HCT116 (cell line): ENCODE measurements around the gene SLC12A7. TPM values are rescaled to one million over a fixed set of nuclear protein-coding genes. Genes with fewer than 3 reads are reported as not detected.

Experiments
- ATAC-seq: fragments of 200-7000 bp; cut with Tn5 transposase; 2 replicates; pipeline ENCODE4 v1.9.1; 2020; ENCODE audit warnings: mild to moderate bottlenecking, moderate library complexity
- BruUV-seq: library from RNA; stranded (reverse); fragments of 400-500 nt; replicated peaks from 2 replicates; lab custom pipeline; 2021; lab: Mats Ljungman, UMichigan
- CTCF ChIA-PET: fragments of 300-600 bp; sonication (Branson Sonifier 250); formaldehyde crosslinking; loops from one replicate; lab custom pipeline; 2021; ENCODE audit warnings: antibody characterized with exemption; lab: Charles Lee
- POLR2A ChIA-PET: fragments of 300-600, 350-600 bp; sonication (Branson Sonifier 250); formaldehyde crosslinking; loops from one replicate; lab custom pipeline; 2021; ENCODE audit warnings: antibody characterized with exemption; lab: Charles Lee
- RAD21 ChIA-PET, 2 experiments: fragments of 300-600 bp; sonication (Branson Sonifier 250); formaldehyde crosslinking; loops; one replicate each; lab custom pipeline; 2023; ENCODE audit warnings: low total read pairs in 2 of 2; ENCODE audit not compliant: uncharacterized antibody in 2 of 2, unreplicated experiment in 2 of 2, low non-redundant PET in 1 of 2; lab: Charles Lee
- DNase-seq: peaks from one replicate; pipeline ENCODE4 v3.0.0-alpha.2; 2010; ENCODE audit warnings: low read depth, low spot score
- H2AFZ ChIP-seq: fragments of 200-600 bp; shearing (Covaris generic), sonication (generic); 2 replicates; pipeline ENCODE4 v1.6.1; 2017; ENCODE audit warnings: low read depth, mixed run types, mixed read lengths, antibody characterized with exemption, low read length; ENCODE audit not compliant: poor library complexity, severe bottlenecking
- H3K27ac ChIP-seq: 2 replicates; pipeline ENCODE4 v1.5.1; 2012; ENCODE audit warnings: low read depth, low read length
- H3K27me3 ChIP-seq: fragments of 200-600 bp; sonication (generic); 2 replicates; pipeline ENCODE4 v1.6.1; 2016; ENCODE audit warnings: mixed run types, low read length, mixed read lengths; ENCODE audit not compliant: insufficient read depth
- H3K36me3 ChIP-seq, 2 experiments: fragments of 200-500 bp in 1 of 2; fragments of 200-600 bp in 1 of 2; sonication (Bioruptor generic) in 1 of 2; sonication (generic) in 1 of 2; 2 replicates each; pipeline versions ENCODE4 v1.5.1 to v1.6.1; 2014 to 2016; ENCODE audit warnings: low read length in 2 of 2, inconsistent platforms in 1 of 2, mixed read lengths in 1 of 2, mixed run types in 1 of 2; ENCODE audit not compliant: insufficient read depth in 2 of 2, control insufficient read depth in 1 of 2
- H3K4me1 ChIP-seq, 2 experiments: fragments of 200-600 bp in 1 of 2; sonication (generic) in 1 of 2; 2 replicates each; pipeline versions ENCODE4 v1.5.1 to v1.6.1; 2012 to 2017; ENCODE audit warnings: low read length in 2 of 2, inconsistent platforms in 1 of 2, mild to moderate bottlenecking in 1 of 2, mixed read lengths in 1 of 2, mixed run types in 1 of 2, moderate library complexity in 1 of 2; ENCODE audit not compliant: insufficient read depth in 2 of 2, control insufficient read depth in 1 of 2
- H3K4me2 ChIP-seq: fragments of 200-600 bp; sonication (generic); 2 replicates; pipeline ENCODE4 v1.6.1; 2017; ENCODE audit warnings: mixed run types, low read length, mixed read lengths
- H3K4me3 ChIP-seq, 2 experiments: fragments of 200-600 bp in 1 of 2; sonication (generic) in 1 of 2; replicated peaks in 1 of 2; 2 replicates each; pipeline ENCODE4 v1.5.1; 2011 to 2016; ENCODE audit warnings: low read length in 2 of 2, control low read depth in 1 of 2, low read depth in 1 of 2, mild to moderate bottlenecking in 1 of 2, mixed read lengths in 1 of 2, mixed run types in 1 of 2
- H3K79me2 ChIP-seq: fragments of 200-600 bp; sonication (generic); 2 replicates; pipeline ENCODE4 v1.6.1; 2017; ENCODE audit warnings: mild to moderate bottlenecking, mixed run types, low read length, moderate library complexity, mixed read lengths; ENCODE audit not compliant: insufficient read depth
- H3K9ac ChIP-seq: fragments of 200-600 bp; sonication (generic); 2 replicates; pipeline ENCODE4 v1.6.1; 2016; ENCODE audit warnings: low read length, mixed read lengths
- H3K9me2 ChIP-seq: fragments of 200-600 bp; sonication (generic), shearing (Covaris generic); 2 replicates; pipeline ENCODE4 v1.6.1; 2017; ENCODE audit warnings: mixed run types, mild to moderate bottlenecking, moderate library complexity; ENCODE audit not compliant: insufficient read depth
- H3K9me3 ChIP-seq, 2 experiments: fragments of 200-500 bp in 1 of 2; fragments of 200-600 bp in 1 of 2; sonication (Bioruptor generic) in 1 of 2; sonication (generic) in 1 of 2; 2 replicates each; pipeline ENCODE4 v1.6.1; 2014 to 2017; ENCODE audit warnings: low read length in 2 of 2, mixed read lengths in 2 of 2, inconsistent platforms in 1 of 2, low read depth in 1 of 2, mild to moderate bottlenecking in 1 of 2, mixed run types in 1 of 2, moderate library complexity in 1 of 2; ENCODE audit not compliant: control insufficient read depth in 1 of 2, insufficient read depth in 1 of 2
- H4K20me1 ChIP-seq: fragments of 200-600 bp; sonication (generic), shearing (Covaris generic); 2 replicates; pipeline ENCODE4 v1.6.1; 2017; ENCODE audit warnings: mixed run types, mild to moderate bottlenecking, moderate library complexity; ENCODE audit not compliant: insufficient read depth
- CEBPB ChIP-seq: IDR thresholded peaks from 2 replicates; pipeline ENCODE4 v1.6.1; 2012; ENCODE audit warnings: low read depth
- ELF1 ChIP-seq: IDR thresholded peaks from 2 replicates; pipeline ENCODE4 v1.6.1; 2012; ENCODE audit warnings: low read depth, borderline replicate concordance
- EZH2 ChIP-seq: fragments of 200-600 bp; sonication (generic); IDR thresholded peaks from 2 replicates; pipeline ENCODE4 v1.6.1; 2017; ENCODE audit warnings: antibody characterized with exemption, mixed run types
- FOSL1 ChIP-seq: IDR thresholded peaks from 2 replicates; pipeline ENCODE4 v1.6.1; 2012; ENCODE audit warnings: low read depth
- JUND ChIP-seq: IDR thresholded peaks from 2 replicates; pipeline ENCODE4 v1.6.1; 2012
- MAX ChIP-seq: IDR thresholded peaks from 2 replicates; pipeline ENCODE4 v1.6.1; 2012
- POLR2A ChIP-seq: IDR thresholded peaks from 2 replicates; pipeline ENCODE4 v1.7.0; 2011; ENCODE audit warnings: borderline replicate concordance; ENCODE audit not compliant: insufficient read depth, insufficient read length; ENCODE audit errors: extremely low read depth
- SIN3A ChIP-seq: IDR thresholded peaks from 2 replicates; pipeline ENCODE4 v1.6.1; 2012; ENCODE audit warnings: low read depth
- SP1 ChIP-seq: IDR thresholded peaks from 2 replicates; pipeline ENCODE4 v1.6.1; 2012; ENCODE audit warnings: low read depth
- TCF7L2 ChIP-seq: IDR thresholded peaks from 2 replicates; pipeline ENCODE4 v1.7.0; 2011; ENCODE audit warnings: borderline replicate concordance, inconsistent platforms; ENCODE audit not compliant: insufficient read depth, insufficient read length; ENCODE audit errors: extremely low read depth
- ZFX ChIP-seq: fragments of 450-650 bp; IDR thresholded peaks from 2 replicates; pipeline ENCODE4 v1.6.1; 2017
- intact Hi-C: fragments of 100-400 bp; cut with micrococcal nuclease; formaldehyde crosslinking; loops from 2 replicates; pipeline ENCODE4 v1.10.0; 2022
- total RNA-seq: library from RNA; stranded (reverse); gene quantifications from one replicate; pipeline ENCODE4 v1.2.1, GENCODE V29; 2021; ENCODE audit not compliant: unreplicated experiment
- TF ChIP-seq, protein P1 (sequence below): IDR thresholded peaks from 2 replicates; pipeline ENCODE4 v1.6.1; 2012; ENCODE audit warnings: low read depth
- TF ChIP-seq, protein P2 (sequence below): IDR thresholded peaks from 2 replicates; pipeline ENCODE4 v1.6.1; 2012

Gene SLC12A7
- total RNA-seq, 1 experiment from 2014 or later, result 29.6 TPM

GRCh38 chr5:1048861-1049838, 62.7 kb downstream of the SLC12A7 start:
- peaks cover 0 to 3% of the 10 kb centered on the region in 2 experiments; a peak in 2 of 4 replicates for H3K36me3 ChIP-seq
- H4K20me1 ChIP-seq, result no peaks in the 10 kb centered on the region
- ATAC-seq (peak; percentile 16; the same call in 1 of the 2 replicates), DNase-seq (no peak)
- H3K79me2 ChIP-seq, result no peaks in the 10 kb centered on the region
- H3K9me2 ChIP-seq, result no peaks in the 10 kb centered on the region
- POLR2A ChIA-PET, result no interaction called here
- peaks cover 4 to 5% of the 10 kb centered on the region in 2 experiments; a peak in 2 of 4 replicates for H3K9me3 ChIP-seq
- H2AFZ ChIP-seq, result no peak overlapping the region
- intact Hi-C loops, result no loop called here
- CTCF ChIA-PET, result no interaction called here
- H3K27me3 ChIP-seq, result no peaks in the 10 kb centered on the region
- no peaks in the 10 kb centered on the region for H3K4me1 ChIP-seq
- RAD21 ChIA-PET, result no interaction called here
- H3K9ac ChIP-seq, result no peak overlapping the region
- TF ChIP-seq SP1, result no peak
- no peak for TF ChIP-seq EZH2
- TF ChIP-seq JUND, result no peak
- TF ChIP-seq FOSL1, result no peak
- TF ChIP-seq ELF1, result no peak
- TF ChIP-seq POLR2A, result no peak
- no peak for TF ChIP-seq TCF7L2
- TF ChIP-seq, protein P1, sequence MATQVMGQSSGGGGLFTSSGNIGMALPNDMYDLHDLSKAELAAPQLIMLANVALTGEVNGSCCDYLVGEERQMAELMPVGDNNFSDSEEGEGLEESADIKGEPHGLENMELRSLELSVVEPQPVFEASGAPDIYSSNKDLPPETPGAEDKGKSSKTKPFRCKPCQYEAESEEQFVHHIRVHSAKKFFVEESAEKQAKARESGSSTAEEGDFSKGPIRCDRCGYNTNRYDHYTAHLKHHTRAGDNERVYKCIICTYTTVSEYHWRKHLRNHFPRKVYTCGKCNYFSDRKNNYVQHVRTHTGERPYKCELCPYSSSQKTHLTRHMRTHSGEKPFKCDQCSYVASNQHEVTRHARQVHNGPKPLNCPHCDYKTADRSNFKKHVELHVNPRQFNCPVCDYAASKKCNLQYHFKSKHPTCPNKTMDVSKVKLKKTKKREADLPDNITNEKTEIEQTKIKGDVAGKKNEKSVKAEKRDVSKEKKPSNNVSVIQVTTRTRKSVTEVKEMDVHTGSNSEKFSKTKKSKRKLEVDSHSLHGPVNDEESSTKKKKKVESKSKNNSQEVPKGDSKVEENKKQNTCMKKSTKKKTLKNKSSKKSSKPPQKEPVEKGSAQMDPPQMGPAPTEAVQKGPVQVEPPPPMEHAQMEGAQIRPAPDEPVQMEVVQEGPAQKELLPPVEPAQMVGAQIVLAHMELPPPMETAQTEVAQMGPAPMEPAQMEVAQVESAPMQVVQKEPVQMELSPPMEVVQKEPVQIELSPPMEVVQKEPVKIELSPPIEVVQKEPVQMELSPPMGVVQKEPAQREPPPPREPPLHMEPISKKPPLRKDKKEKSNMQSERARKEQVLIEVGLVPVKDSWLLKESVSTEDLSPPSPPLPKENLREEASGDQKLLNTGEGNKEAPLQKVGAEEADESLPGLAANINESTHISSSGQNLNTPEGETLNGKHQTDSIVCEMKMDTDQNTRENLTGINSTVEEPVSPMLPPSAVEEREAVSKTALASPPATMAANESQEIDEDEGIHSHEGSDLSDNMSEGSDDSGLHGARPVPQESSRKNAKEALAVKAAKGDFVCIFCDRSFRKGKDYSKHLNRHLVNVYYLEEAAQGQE, result no peak
- TF ChIP-seq, protein P2, sequence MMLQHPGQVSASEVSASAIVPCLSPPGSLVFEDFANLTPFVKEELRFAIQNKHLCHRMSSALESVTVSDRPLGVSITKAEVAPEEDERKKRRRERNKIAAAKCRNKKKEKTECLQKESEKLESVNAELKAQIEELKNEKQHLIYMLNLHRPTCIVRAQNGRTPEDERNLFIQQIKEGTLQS, result no peak
- no peak for TF ChIP-seq CEBPB
- no peak for TF ChIP-seq ZFX
- no peak for TF ChIP-seq MAX
- TF ChIP-seq SIN3A, result no peak
- TF ChIP-seq, all 23 proteins: peak for 0
- BruUV-seq, result no TSS peak
- no peak overlapping the region for H3K27ac ChIP-seq
- H3K4me3 ChIP-seq, result no peak overlapping the region
- H3K4me2 ChIP-seq, result no peak overlapping the region
